Measurements from ENCODE around the gene WASF3.

WASF3 gene

DNA sequence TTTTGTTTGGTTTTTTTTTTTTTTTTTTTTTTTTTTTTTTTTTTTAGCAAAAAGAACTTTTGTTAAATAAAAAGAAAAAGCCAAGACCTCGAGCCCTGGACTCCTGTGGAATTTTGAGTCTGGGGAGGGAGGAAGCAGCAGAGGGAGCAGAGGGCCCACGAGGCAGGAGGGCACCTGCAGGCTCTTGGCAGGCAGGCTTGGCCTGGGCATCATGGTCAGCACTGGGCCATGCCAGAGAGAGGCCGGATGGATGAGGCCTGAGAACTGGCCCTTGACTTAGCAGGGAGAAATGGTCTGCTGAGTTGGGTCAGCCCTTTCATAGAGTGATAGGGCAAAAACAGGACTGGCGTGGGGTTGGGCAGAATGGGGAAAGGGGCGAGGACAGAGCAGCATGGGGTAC lies 102.7 kb downstream of the WASF3 start:
- Histone ChIP-seq H4K20me1 (ENCODE audit: insufficient read depth, low read length) (no peaks in the 10 kb centered on the region), H3K4me2 (ENCODE audit: low read length) (no peak overlapping the region), H3K27ac (ENCODE audit: low read depth, low read length, poor library complexity, severe bottlenecking) (no peak overlapping the region), H3K79me2 (ENCODE audit: insufficient read depth, low read length) (no peaks in the 10 kb centered on the region), H2AFZ (ENCODE audit: low read length) (no peak overlapping the region), H3K9me2 (ENCODE audit: low read depth, low read length) (no peaks in the 10 kb centered on the region), H3K4me1 (ENCODE audit: insufficient read depth, low read length, severe bottlenecking) (no peaks in the 10 kb centered on the region), H3K27me3 (ENCODE audit: insufficient read depth, low read length) (no peaks in the 10 kb centered on the region), H3K9ac (ENCODE audit: low read length) (no peak overlapping the region), H3F3A (ENCODE audit: insufficient read depth, low read length) (no peaks in the 10 kb centered on the region), H3K36me3 (ENCODE audit: insufficient read depth, low read length) (no peaks in the 10 kb centered on the region), H3K4me3 (ENCODE audit: low read depth, low read length, poor library complexity, severe bottlenecking) (no peak overlapping the region), H3K9me3 (ENCODE audit: low read length) (no peaks in the 10 kb centered on the region)
- TF ChIP-seq EZH2 (IDR thresholded peaks at IDR 0.05; ENCODE audit: borderline replicate concordance, low read length) = no peak
- TF ChIP-seq, protein P1, sequence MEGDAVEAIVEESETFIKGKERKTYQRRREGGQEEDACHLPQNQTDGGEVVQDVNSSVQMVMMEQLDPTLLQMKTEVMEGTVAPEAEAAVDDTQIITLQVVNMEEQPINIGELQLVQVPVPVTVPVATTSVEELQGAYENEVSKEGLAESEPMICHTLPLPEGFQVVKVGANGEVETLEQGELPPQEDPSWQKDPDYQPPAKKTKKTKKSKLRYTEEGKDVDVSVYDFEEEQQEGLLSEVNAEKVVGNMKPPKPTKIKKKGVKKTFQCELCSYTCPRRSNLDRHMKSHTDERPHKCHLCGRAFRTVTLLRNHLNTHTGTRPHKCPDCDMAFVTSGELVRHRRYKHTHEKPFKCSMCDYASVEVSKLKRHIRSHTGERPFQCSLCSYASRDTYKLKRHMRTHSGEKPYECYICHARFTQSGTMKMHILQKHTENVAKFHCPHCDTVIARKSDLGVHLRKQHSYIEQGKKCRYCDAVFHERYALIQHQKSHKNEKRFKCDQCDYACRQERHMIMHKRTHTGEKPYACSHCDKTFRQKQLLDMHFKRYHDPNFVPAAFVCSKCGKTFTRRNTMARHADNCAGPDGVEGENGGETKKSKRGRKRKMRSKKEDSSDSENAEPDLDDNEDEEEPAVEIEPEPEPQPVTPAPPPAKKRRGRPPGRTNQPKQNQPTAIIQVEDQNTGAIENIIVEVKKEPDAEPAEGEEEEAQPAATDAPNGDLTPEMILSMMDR (IDR thresholded peaks at IDR 0.05; ENCODE audit: low read length) = no peak

DNA sequence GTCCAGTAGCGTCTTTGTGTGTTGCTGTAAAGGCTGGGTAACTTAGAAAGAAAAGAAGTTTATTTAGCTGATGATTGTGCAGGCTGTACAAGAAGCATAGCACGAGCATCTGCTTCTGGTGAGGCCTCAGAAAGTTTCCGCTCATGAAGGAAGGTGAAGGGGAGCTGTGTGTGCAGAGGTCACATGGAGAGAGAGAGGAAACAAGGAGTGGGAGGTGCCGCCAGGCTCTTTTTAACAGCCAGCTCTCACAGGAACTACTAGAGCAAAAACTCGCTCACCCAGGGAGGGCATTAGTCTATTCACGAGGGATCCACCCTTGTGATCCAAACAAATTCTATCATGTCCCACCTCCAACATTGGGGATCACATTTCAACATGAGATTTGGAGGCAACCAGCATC lies 103.3 kb downstream of the WASF3 start:
- Histone ChIP-seq H3K36me3 (ENCODE audit: insufficient read depth, low read length) (no peaks in the 10 kb centered on the region), H3K27ac (ENCODE audit: low read depth, low read length, poor library complexity, severe bottlenecking) (no peak overlapping the region), H3K4me2 (ENCODE audit: low read length) (no peak overlapping the region), H3K9me3 (ENCODE audit: low read length) (no peaks in the 10 kb centered on the region), H2AFZ (ENCODE audit: low read length) (no peak overlapping the region), H4K20me1 (ENCODE audit: insufficient read depth, low read length) (no peaks in the 10 kb centered on the region), H3K4me3 (ENCODE audit: low read depth, low read length, poor library complexity, severe bottlenecking) (no peak overlapping the region), H3K9me2 (ENCODE audit: low read depth, low read length) (no peaks in the 10 kb centered on the region), H3K79me2 (ENCODE audit: insufficient read depth, low read length) (no peaks in the 10 kb centered on the region), H3K9ac (ENCODE audit: low read length) (no peak overlapping the region), H3F3A (ENCODE audit: insufficient read depth, low read length) (no peaks in the 10 kb centered on the region), H3K4me1 (ENCODE audit: insufficient read depth, low read length, severe bottlenecking) (no peaks in the 10 kb centered on the region), H3K27me3 (ENCODE audit: insufficient read depth, low read length) (no peaks in the 10 kb centered on the region)
- TF ChIP-seq, protein P1 (IDR thresholded peaks at IDR 0.05; ENCODE audit: low read length) = no peak
- no peak for TF ChIP-seq EZH2 (IDR thresholded peaks at IDR 0.05; ENCODE audit: borderline replicate concordance, low read length)

DNA sequence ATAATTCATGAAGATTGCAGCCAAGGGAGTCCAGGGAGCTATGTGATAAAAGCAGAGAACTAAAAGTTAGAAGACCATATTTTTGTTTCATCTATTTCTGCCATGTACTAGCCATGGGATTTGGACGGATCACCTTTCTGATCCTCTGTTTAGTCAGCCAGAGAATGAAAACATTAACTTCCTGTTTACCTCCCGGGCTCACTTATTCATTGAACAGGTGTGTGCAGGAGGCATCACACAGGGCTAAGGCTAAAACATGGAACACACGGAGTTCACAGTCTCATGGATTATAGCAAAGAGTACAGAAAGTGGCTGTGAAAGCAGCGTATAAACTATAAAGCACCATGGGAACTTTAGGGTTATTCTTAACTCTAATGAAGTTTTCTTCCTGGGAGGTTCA lies 106.3 kb downstream of the WASF3 start:
- Histone ChIP-seq H3K9me3 (ENCODE audit: low read length) (no peaks in the 10 kb centered on the region), H3K9me2 (ENCODE audit: low read depth, low read length) (no peaks in the 10 kb centered on the region), H2AFZ (ENCODE audit: low read length) (no peak overlapping the region), H3K36me3 (ENCODE audit: insufficient read depth, low read length) (no peaks in the 10 kb centered on the region), H3K4me1 (ENCODE audit: insufficient read depth, low read length, severe bottlenecking) (no peaks in the 10 kb centered on the region), H3K4me3 (ENCODE audit: low read depth, low read length, poor library complexity, severe bottlenecking) (no peak overlapping the region), H3K79me2 (ENCODE audit: insufficient read depth, low read length) (no peaks in the 10 kb centered on the region), H4K20me1 (ENCODE audit: insufficient read depth, low read length) (no peaks in the 10 kb centered on the region), H3F3A (ENCODE audit: insufficient read depth, low read length) (no peaks in the 10 kb centered on the region), H3K27me3 (ENCODE audit: insufficient read depth, low read length) (no peaks in the 10 kb centered on the region), H3K9ac (ENCODE audit: low read length) (no peak overlapping the region), H3K27ac (ENCODE audit: low read depth, low read length, poor library complexity, severe bottlenecking) (no peak overlapping the region), H3K4me2 (ENCODE audit: low read length) (no peak overlapping the region)
- TF ChIP-seq, protein P1 (IDR thresholded peaks at IDR 0.05; ENCODE audit: low read length) = no peak
- TF ChIP-seq EZH2 (IDR thresholded peaks at IDR 0.05; ENCODE audit: borderline replicate concordance, low read length) = no peak
